Gastroesophageal sphincter (tissue), 4 donors: ENCODE measurements around the gene SUGCT. TPM values are rescaled to one million over a fixed set of nuclear protein-coding genes. Genes with fewer than 3 reads are reported as not detected.

ENCODE experiments used
- ATAC-seq: fragments of 150-250 bp; one replicate; pipeline ENCODE4 v1.9.1; 2016; ENCODE audit warnings: mild to moderate bottlenecking, moderate library complexity
- H3K27ac ChIP-seq, 4 donors: fragments of 200-600 bp; sonication (generic) in 3 of 4; 1 replicate in 3 of 4; 2 replicates in 1 of 4; pipeline ENCODE4 v1.5.1; 2016 to 2019
- H3K27me3 ChIP-seq: fragments of 200-600 bp; sonication (generic); one replicate; pipeline ENCODE4 v1.5.1; 2019
- H3K36me3 ChIP-seq, 2 donors: fragments of 200-600 bp; sonication (generic); one replicate each; pipeline ENCODE4 v1.5.1; 2019; ENCODE audit warnings: control low read depth in 1 of 2
- H3K4me1 ChIP-seq, 3 donors: fragments of 200-600 bp; sonication (generic); 1 replicate in 2 of 3; 2 replicates in 1 of 3; pipeline ENCODE4 v1.5.1; 2016 to 2019; ENCODE audit warnings: control low read depth in 2 of 3
- H3K4me3 ChIP-seq, 2 donors: fragments of 200-600 bp; sonication (generic); one replicate each; pipeline ENCODE4 v1.5.1; 2019; ENCODE audit warnings: mild to moderate bottlenecking in 1 of 2, moderate library complexity in 1 of 2
- H3K9me3 ChIP-seq, 3 donors: fragments of 200-600 bp; sonication (generic); one replicate each; pipeline ENCODE4 v1.5.1; 2017 to 2019; ENCODE audit warnings: control low read depth in 2 of 3
- CTCF ChIP-seq, 4 experiments: fragments of 200-600 bp in 2 of 4; fragments of 450-650 bp in 2 of 4; sonication (generic) in 1 of 4; IDR thresholded peaks; one replicate each; pipeline ENCODE4 v1.5.1; 2017 to 2019; ENCODE audit warnings: antibody characterized with exemption in 4 of 4, mild to moderate bottlenecking in 2 of 4, moderate library complexity in 2 of 4
- EP300 ChIP-seq: sonication (generic); formaldehyde crosslinking; IDR thresholded peaks from one replicate; pipeline ENCODE4 v1.6.1; 2017; ENCODE audit warnings: antibody characterized with exemption, mild to moderate bottlenecking
- POLR2A ChIP-seq, 2 donors: fragments of 450-650 bp; IDR thresholded peaks; one replicate each; pipeline ENCODE4 v1.6.1; 2017; ENCODE audit warnings: antibody characterized with exemption in 2 of 2, mild to moderate bottlenecking in 2 of 2, moderate library complexity in 1 of 2
- POLR2AphosphoS5 ChIP-seq: sonication (generic); formaldehyde crosslinking; IDR thresholded peaks from one replicate; pipeline ENCODE4 v1.6.1; 2017; ENCODE audit warnings: antibody characterized with exemption
- WGBS, 2 donors: methylation state at CpG; one replicate each; pipeline ENCODE4 v1.1.5; 2018; ENCODE audit warnings: low coverage in 1 of 2; 5-methylcytosine and 5-hydroxymethylcytosine counted together
- total RNA-seq, 4 donors: library from RNA; depleted of rRNA; stranded (reverse); fragments of >200 nt; gene quantifications; one replicate each; pipeline ENCODE4 v1.1.0, GENCODE V29; 2016

The SUGCT gene
- total RNA-seq, 4 donors from 2014 or later, result 1.2 to 17.3 (median 10.8) TPM

GRCh38 chr7:40354711-40355110, 219.9 kb downstream of the SUGCT start:
- TF ChIP-seq POLR2A (IDR thresholded peaks at IDR 0.05), result no peak
- no peak for TF ChIP-seq POLR2AphosphoS5
- no peak for TF ChIP-seq CTCF (IDR thresholded peaks at IDR 0.05)
- no peak for TF ChIP-seq EP300
- Histone ChIP-seq H3K27ac (no peak overlapping the region), H3K4me1 (no peaks in the 10 kb centered on the region), H3K36me3 (no peaks in the 10 kb centered on the region), H3K9me3 (no peaks in the 10 kb centered on the region), H3K4me3 (no peak overlapping the region), H3K27me3 (no peaks in the 10 kb centered on the region)
- 89 to 94% methylated on average over 2 of the region's 2 CpGs for WGBS, 2 donors
- ATAC-seq, result no peak

- Histone ChIP-seq H3K27ac (no peak overlapping the region), H3K9me3 (no peaks in the 10 kb centered on the region), H3K36me3 (no peaks in the 10 kb centered on the region), H3K27me3 (no peaks in the 10 kb centered on the region), H3K4me1 (no peaks in the 10 kb centered on the region), H3K4me3 (no peak overlapping the region)
- WGBS, 2 donors, result 70 to 85% methylated on average over 3 of the region's 3 CpGs
- no peak for ATAC-seq
- TF ChIP-seq EP300 (no peak), POLR2AphosphoS5 (no peak)
Measured at GRCh38 chr7:40356312-40356711, 221.5 kb downstream of the SUGCT start.

- Histone ChIP-seq H3K36me3 (no peaks in the 10 kb centered on the region), H3K4me1 (no peaks in the 10 kb centered on the region), H3K4me3 (no peak overlapping the region), H3K27me3 (no peaks in the 10 kb centered on the region), H3K9me3 (no peaks in the 10 kb centered on the region), H3K27ac (no peak overlapping the region)
- no peak for ATAC-seq
- TF ChIP-seq POLR2AphosphoS5 (no peak), POLR2A (IDR thresholded peaks at IDR 0.05) (no peak), EP300 (no peak), CTCF (IDR thresholded peaks at IDR 0.05) (no peak)
- whole genome bisulfite sequencing, 2 donors, result 85 to 96% methylated on average over 5 to 6 of the region's 6 CpGs
Measured at GRCh38 chr7:40356871-40357709, 222.3 kb downstream of the SUGCT start.

- H3K4me1 ChIP-seq, result no peaks in the 10 kb centered on the region
- no peaks in the 10 kb centered on the region for H3K27me3 ChIP-seq
- TF ChIP-seq POLR2AphosphoS5 (no peak), EP300 (no peak), POLR2A (IDR thresholded peaks at IDR 0.05) (no peak), CTCF (IDR thresholded peaks at IDR 0.05) (no peak)
- no peak overlapping the region for H3K27ac ChIP-seq
- H3K4me3 ChIP-seq, result no peak overlapping the region
- H3K36me3 ChIP-seq, result no peaks in the 10 kb centered on the region
- WGBS, 2 donors, result 90 to 92% methylated on average over 2 to 5 of the region's 5 CpGs
- H3K9me3 ChIP-seq, result no peaks in the 10 kb centered on the region
- no peak for ATAC-seq
Measured at GRCh38 chr7:40369641-40370277, 235.0 kb downstream of the SUGCT start.

- Histone ChIP-seq H3K36me3 (no peaks in the 10 kb centered on the region), H3K27me3 (no peaks in the 10 kb centered on the region), H3K27ac (no peak overlapping the region), H3K4me1 (no peaks in the 10 kb centered on the region), H3K9me3 (no peaks in the 10 kb centered on the region), H3K4me3 (no peak overlapping the region)
- 69 to 81% methylated on average over 4 of the region's 4 CpGs for WGBS, 2 donors
- ATAC-seq, result no peak
- TF ChIP-seq EP300 (no peak), CTCF (IDR thresholded peaks at IDR 0.05) (no peak), POLR2A (IDR thresholded peaks at IDR 0.05) (no peak), POLR2AphosphoS5 (no peak)
Measured at GRCh38 chr7:40371806-40372440, 237.1 kb downstream of the SUGCT start.
